Measurements from ENCODE around the gene CNIH4. TPM values are rescaled to one million over a fixed set of nuclear protein-coding genes. Genes with fewer than 3 reads are reported as not detected.

CNIH4 gene
- polyA plus RNA-seq, 1 donor from 2014 or later: 53.2 TPM

- TF ChIP-seq RAD21 (conservative IDR thresholded peaks at IDR 0.05) (no peak), CTCF (IDR thresholded peaks at IDR 0.05; ENCODE audit: poor library complexity, severe bottlenecking) (no peak), MXI1 (conservative IDR thresholded peaks at IDR 0.05; ENCODE audit: poor library complexity, severe bottlenecking) (no peak), TAF1 (IDR thresholded peaks at IDR 0.05; ENCODE audit: low read depth) (no peak)
- no peaks in the 10 kb centered on the region for H4K20me1 ChIP-seq (ENCODE audit: insufficient read depth)
Measured at GRCh38 chr1:224407571-224408293, 51.1 kb downstream of the CNIH4 start.

GRCh38 chr1:224408294-224408590 is 51.6 kb downstream of the CNIH4 start:
- Histone ChIP-seq H4K20me1 (ENCODE audit: insufficient read depth) (no peaks in the 10 kb centered on the region), H3F3A (ENCODE audit: insufficient read depth, low read length, poor library complexity, severe bottlenecking) (no peaks in the 10 kb centered on the region), H2AFZ (ENCODE audit: low read depth, low read length) (no peak overlapping the region), H3K27ac (ENCODE audit: low read length) (no peak overlapping the region), H3K79me2 (replicated peaks; ENCODE audit: insufficient read depth, low read length) (peaks cover 8% of the 10 kb centered on the region), H3K4me2 (ENCODE audit: low read length) (no peak overlapping the region), H3K4me3 (ENCODE audit: low read length) (no peak overlapping the region), H3K9ac (ENCODE audit: low read length) (no peak overlapping the region), H3K9me2 (ENCODE audit: insufficient read depth, low read length) (no peaks in the 10 kb centered on the region), H3K36me3 (ENCODE audit: insufficient read depth, low read length) (peaks cover 31% of the 10 kb centered on the region), H3K27me3 (ENCODE audit: insufficient read depth, low read depth, low read length) (no peaks in the 10 kb centered on the region), H3K9me3 (ENCODE audit: low read length) (no peaks in the 10 kb centered on the region)
- TF ChIP-seq TAF1 (IDR thresholded peaks at IDR 0.05; ENCODE audit: low read depth) (no peak), CTCF (IDR thresholded peaks at IDR 0.05; ENCODE audit: poor library complexity, severe bottlenecking) (no peak), EP300 (conservative IDR thresholded peaks at IDR 0.05; ENCODE audit: poor library complexity, severe bottlenecking) (no peak), MXI1 (conservative IDR thresholded peaks at IDR 0.05; ENCODE audit: poor library complexity, severe bottlenecking) (no peak), EZH2 (IDR thresholded peaks at IDR 0.05; ENCODE audit: borderline replicate concordance, insufficient read depth, low read length, poor library complexity, severe bottlenecking) (no peak), SMC3 (conservative IDR thresholded peaks at IDR 0.05; ENCODE audit: poor library complexity) (no peak), POLR2AphosphoS5 (IDR thresholded peaks at IDR 0.05) (no peak), REST (IDR thresholded peaks at IDR 0.05; ENCODE audit: borderline replicate concordance) (no peak)

More at GRCh38 chr1:224407571-224408293, 51.1 kb downstream of the CNIH4 start:
- H3K27me3 ChIP-seq (ENCODE audit: insufficient read depth, low read depth, low read length): no peaks in the 10 kb centered on the region
- H2AFZ ChIP-seq (ENCODE audit: low read depth, low read length): no peak overlapping the region
- peaks cover 8% of the 10 kb centered on the region for H3K79me2 ChIP-seq (replicated peaks; ENCODE audit: insufficient read depth, low read length)
- H3K27ac ChIP-seq (ENCODE audit: low read length): no peak overlapping the region
- no peak overlapping the region for H3K9ac ChIP-seq (ENCODE audit: low read length)
- H3K4me3 ChIP-seq (ENCODE audit: low read length): no peak overlapping the region
- no peaks in the 10 kb centered on the region for H3F3A ChIP-seq (ENCODE audit: insufficient read depth, low read length, poor library complexity, severe bottlenecking)
- no peaks in the 10 kb centered on the region for H3K9me2 ChIP-seq (ENCODE audit: insufficient read depth, low read length)
- H3K9me3 ChIP-seq (ENCODE audit: low read length): no peaks in the 10 kb centered on the region
- H3K36me3 ChIP-seq (ENCODE audit: insufficient read depth, low read length): peaks cover 31% of the 10 kb centered on the region
- H3K4me2 ChIP-seq (ENCODE audit: low read length): no peak overlapping the region
